SK-N-SH treated with all-trans-retinoic acid at 6 μM for 48 hours (cell line): ENCODE results near the gene CCDC148.

Source experiments
- ARNTL ChIP-seq: fragments of 450-650 bp; formaldehyde crosslinking; IDR thresholded peaks from 2 replicates; pipeline ENCODE4 v1.5.0; 2020; ENCODE audit warnings: low read depth, mild to moderate bottlenecking, moderate library complexity, borderline replicate concordance
- BACH2 ChIP-seq: fragments of 250-450 bp; sonication (Bioruptor Pico); IDR thresholded peaks from 2 replicates; pipeline ENCODE4 v1.9.0; 2021; ENCODE audit warnings: mild to moderate bottlenecking, borderline replicate concordance
- CSDC2 ChIP-seq: fragments of 250-450 bp; sonication (Bioruptor Pico); IDR thresholded peaks from 2 replicates; pipeline ENCODE4 v1.5.0; 2020; ENCODE audit warnings: mild to moderate bottlenecking, moderate library complexity
- GLIS3 ChIP-seq: fragments of 250-450 bp; sonication (Bioruptor Pico); IDR thresholded peaks from 2 replicates; pipeline ENCODE4 v1.5.0; 2020; ENCODE audit warnings: mild to moderate bottlenecking, moderate library complexity
- PPARA ChIP-seq: fragments of 250-450 bp; sonication (Bioruptor Pico); IDR thresholded peaks from 2 replicates; pipeline ENCODE4 v1.5.0; 2020; ENCODE audit warnings: mild to moderate bottlenecking, borderline replicate concordance
- ZNF565 ChIP-seq: fragments of 450-650 bp; formaldehyde crosslinking; conservative IDR thresholded peaks from 2 replicates; pipeline ENCODE4 v1.5.0; 2020; ENCODE audit warnings: low read depth, mild to moderate bottlenecking, moderate library complexity
- TF ChIP-seq, protein P1 (sequence below): fragments of 250-450 bp; sonication (Bioruptor Pico); IDR thresholded peaks from 2 replicates; pipeline ENCODE4 v1.8.0; 2021; ENCODE audit warnings: low read depth, mild to moderate bottlenecking, moderate library complexity, borderline replicate concordance

GRCh38 chr2:158391876-158392275 lies 64.7 kb downstream of the CCDC148 start:
- TF ChIP-seq ARNTL (CRISPR knock-in tag), result no peak
- no peak for TF ChIP-seq ZNF565 (CRISPR knock-in tag)
- TF ChIP-seq GLIS3 (CRISPR knock-in tag), result no peak
- no peak for TF ChIP-seq CSDC2 (CRISPR knock-in tag)
- TF ChIP-seq, protein P1, sequence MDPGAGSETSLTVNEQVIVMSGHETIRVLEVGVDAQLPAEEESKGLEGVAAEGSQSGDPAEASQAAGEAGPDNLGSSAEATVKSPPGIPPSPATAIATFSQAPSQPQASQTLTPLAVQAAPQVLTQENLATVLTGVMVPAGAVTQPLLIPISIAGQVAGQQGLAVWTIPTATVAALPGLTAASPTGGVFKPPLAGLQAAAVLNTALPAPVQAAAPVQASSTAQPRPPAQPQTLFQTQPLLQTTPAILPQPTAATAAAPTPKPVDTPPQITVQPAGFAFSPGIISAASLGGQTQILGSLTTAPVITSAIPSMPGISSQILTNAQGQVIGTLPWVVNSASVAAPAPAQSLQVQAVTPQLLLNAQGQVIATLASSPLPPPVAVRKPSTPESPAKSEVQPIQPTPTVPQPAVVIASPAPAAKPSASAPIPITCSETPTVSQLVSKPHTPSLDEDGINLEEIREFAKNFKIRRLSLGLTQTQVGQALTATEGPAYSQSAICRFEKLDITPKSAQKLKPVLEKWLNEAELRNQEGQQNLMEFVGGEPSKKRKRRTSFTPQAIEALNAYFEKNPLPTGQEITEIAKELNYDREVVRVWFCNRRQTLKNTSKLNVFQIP (CRISPR knock-in tag), result no peak
- TF ChIP-seq PPARA, result no peak
- TF ChIP-seq BACH2, result no peak
